Measurements from ENCODE around the gene ATP8B1.

Gene ATP8B1

GRCh38 chr18:57792631-57793301, 10.3 kb downstream of the ATP8B1 start:
- no peak for DNase-seq (ENCODE audit: low read depth)

GRCh38 chr18:57791911-57792310, 11.2 kb downstream of the ATP8B1 start:
- DNase-seq (ENCODE audit: low read depth): no peak

GRCh38 chr18:57791192-57791591, 11.9 kb downstream of the ATP8B1 start:
- no peak for DNase-seq (ENCODE audit: low read depth)

- no peak for DNase-seq (ENCODE audit: low read depth)
Observed at GRCh38 chr18:57790316-57790715, 12.8 kb downstream of the ATP8B1 start.

- DNase-seq (ENCODE audit: low read depth): no peak
Observed at GRCh38 chr18:57789759-57790158, 13.4 kb downstream of the ATP8B1 start.

- no peak for DNase-seq (ENCODE audit: low read depth)
Observed at GRCh38 chr18:57789090-57789489, 14.0 kb downstream of the ATP8B1 start.

GRCh38 chr18:57787068-57787685, 15.9 kb downstream of the ATP8B1 start:
- DNase-seq (ENCODE audit: low read depth): no peak

- no peak for DNase-seq (ENCODE audit: low read depth)
Observed at GRCh38 chr18:57785751-57786437, 17.2 kb downstream of the ATP8B1 start.

GRCh38 chr18:57784801-57785114, 18.4 kb downstream of the ATP8B1 start:
- DNase-seq (ENCODE audit: low read depth): no peak

- no peak for DNase-seq (ENCODE audit: low read depth)
Observed at GRCh38 chr18:57784034-57784800, 18.9 kb downstream of the ATP8B1 start.

- DNase-seq (ENCODE audit: low read depth): no peak
Observed at GRCh38 chr18:57782049-57782448, 21.1 kb downstream of the ATP8B1 start.

- DNase-seq (ENCODE audit: low read depth): no peak
Observed at GRCh38 chr18:57780706-57781347, 22.3 kb downstream of the ATP8B1 start.

GRCh38 chr18:57780318-57780705, 22.8 kb downstream of the ATP8B1 start:
- DNase-seq (ENCODE audit: low read depth): no peak

GRCh38 chr18:57776767-57777166, 26.3 kb downstream of the ATP8B1 start:
- DNase-seq (ENCODE audit: low read depth): no peak

- DNase-seq (ENCODE audit: low read depth): no peak
Observed at GRCh38 chr18:57776354-57776753, 26.8 kb downstream of the ATP8B1 start.

- no peak for DNase-seq (ENCODE audit: low read depth)
Observed at GRCh38 chr18:57775937-57776336, 27.2 kb downstream of the ATP8B1 start.

- no peak for DNase-seq (ENCODE audit: low read depth)
Observed at GRCh38 chr18:57772387-57772799, 30.7 kb downstream of the ATP8B1 start.

- DNase-seq (ENCODE audit: low read depth): no peak
Observed at GRCh38 chr18:57771626-57772025, 31.5 kb downstream of the ATP8B1 start.

- no peak for DNase-seq (ENCODE audit: low read depth)
Observed at GRCh38 chr18:57771193-57771592, 31.9 kb downstream of the ATP8B1 start.

GRCh38 chr18:57768537-57769326, 34.4 kb downstream of the ATP8B1 start:
- DNase-seq (ENCODE audit: low read depth): no peak

- DNase-seq (ENCODE audit: low read depth): no peak
Observed at GRCh38 chr18:57767259-57768050, 35.7 kb downstream of the ATP8B1 start.

All from stimulated activated CD8-positive, alpha-beta memory T cell treated with anti-CD3 and anti-CD28 coated beads, Interleukin-7, amount 100 ng/mL, for 24 hours (primary cell).